Measurements from ENCODE around the gene S100A13. TPM values are rescaled to one million over a fixed set of nuclear protein-coding genes. Genes with fewer than 3 reads are reported as not detected.

S100A13 gene
- total RNA-seq, 6 experiments from 2014 or later: 162 to 225 (median 208) TPM

DNA sequence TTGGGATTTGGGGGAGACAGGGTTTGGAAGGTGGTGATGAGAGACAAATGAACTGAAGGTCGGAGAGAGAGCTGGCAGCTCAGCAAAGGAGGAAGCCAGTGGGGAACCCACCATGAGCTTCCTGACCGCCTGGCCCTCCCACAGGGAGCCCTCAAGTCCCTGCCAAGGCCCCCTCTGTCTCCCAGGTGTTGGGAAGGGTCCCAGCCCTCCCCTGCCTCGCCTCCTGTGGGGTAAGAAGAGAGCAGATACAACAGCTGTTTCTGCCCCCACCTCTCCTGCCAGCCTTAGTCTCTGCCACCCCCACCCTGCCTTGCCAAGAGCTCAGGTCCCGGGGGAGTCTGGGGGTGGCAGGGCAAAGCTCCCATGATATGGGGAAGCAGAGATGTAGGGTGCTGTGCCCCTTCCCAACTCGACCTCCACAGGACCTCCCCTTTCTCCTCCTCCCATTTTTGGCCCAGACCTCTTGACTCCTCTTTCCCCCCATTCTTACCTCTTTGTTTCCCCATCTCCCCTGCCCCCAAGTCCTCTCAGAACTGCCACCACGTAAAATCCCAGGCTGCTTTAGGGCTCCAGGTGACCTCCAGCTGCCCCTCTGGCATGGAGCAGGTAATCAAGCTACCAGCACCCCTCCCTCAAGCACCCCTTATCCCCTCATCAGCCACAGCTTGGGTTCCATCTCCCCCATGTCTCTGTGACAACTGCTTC, 1.5 kb upstream of the S100A13 start:
- Mint-ChIP-seq H3K27ac (no peak overlapping the region; the same call in 1 of the 2 replicates), H3K4me3 (no peak overlapping the region), H3K4me1 (ENCODE audit: low read depth) (peaks cover 77% of the 10 kb centered on the region), H3K9me3 (peaks cover 4% of the 10 kb centered on the region; the same call in 1 of the 2 replicates), H3K36me3 (ENCODE audit: low read depth) (peaks cover 40% of the 10 kb centered on the region), H3K27me3 (ENCODE audit: insufficient read depth) (peaks cover 6% of the 10 kb centered on the region)
- no peak for DNase-seq
- TF ChIP-seq, protein P1, sequence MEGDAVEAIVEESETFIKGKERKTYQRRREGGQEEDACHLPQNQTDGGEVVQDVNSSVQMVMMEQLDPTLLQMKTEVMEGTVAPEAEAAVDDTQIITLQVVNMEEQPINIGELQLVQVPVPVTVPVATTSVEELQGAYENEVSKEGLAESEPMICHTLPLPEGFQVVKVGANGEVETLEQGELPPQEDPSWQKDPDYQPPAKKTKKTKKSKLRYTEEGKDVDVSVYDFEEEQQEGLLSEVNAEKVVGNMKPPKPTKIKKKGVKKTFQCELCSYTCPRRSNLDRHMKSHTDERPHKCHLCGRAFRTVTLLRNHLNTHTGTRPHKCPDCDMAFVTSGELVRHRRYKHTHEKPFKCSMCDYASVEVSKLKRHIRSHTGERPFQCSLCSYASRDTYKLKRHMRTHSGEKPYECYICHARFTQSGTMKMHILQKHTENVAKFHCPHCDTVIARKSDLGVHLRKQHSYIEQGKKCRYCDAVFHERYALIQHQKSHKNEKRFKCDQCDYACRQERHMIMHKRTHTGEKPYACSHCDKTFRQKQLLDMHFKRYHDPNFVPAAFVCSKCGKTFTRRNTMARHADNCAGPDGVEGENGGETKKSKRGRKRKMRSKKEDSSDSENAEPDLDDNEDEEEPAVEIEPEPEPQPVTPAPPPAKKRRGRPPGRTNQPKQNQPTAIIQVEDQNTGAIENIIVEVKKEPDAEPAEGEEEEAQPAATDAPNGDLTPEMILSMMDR (IDR thresholded peaks at IDR 0.05): no peak

DNA sequence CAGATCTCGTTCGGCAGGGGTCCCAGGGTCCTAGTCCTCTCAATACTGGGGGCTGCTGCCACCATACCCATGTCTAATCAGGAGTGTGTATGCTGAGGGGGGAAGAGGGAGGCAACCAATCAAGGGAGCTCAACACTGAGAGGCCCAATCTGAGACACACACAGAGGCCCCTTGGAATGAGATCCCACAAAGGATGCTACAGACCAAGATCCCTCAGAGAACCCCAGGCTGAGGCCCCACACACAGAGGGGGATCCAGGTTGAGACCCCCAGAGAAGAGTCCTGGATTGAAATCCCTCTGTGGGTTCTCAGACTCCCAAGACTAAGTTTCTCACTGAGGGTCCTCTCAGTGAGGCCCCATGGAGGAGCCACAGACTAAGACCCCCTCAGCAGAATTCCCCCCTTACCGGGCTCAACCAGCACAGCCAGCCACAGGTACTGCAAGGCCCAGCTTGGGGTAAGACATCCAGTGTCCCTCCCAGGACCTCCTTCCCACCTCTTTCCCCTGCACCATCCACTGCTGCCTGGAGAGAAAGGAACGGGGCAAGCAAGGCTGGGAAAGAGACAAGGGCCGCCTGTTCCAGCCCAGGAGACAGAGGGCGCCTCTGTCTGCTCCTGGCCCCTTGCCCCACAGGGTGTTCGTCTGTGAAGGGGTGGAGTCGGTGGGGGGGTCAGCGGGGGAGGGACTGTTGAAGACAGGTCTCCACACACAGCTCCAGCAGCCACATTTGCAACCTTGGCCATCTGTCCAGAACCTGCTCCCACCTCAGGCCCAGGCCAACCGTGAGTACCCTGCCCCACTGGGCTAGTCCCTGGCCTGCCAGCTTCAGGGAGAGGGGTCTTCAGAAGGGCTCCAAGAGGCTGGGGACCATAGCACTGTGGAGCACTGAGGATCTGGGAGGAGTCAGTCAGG, 666 bp upstream of the S100A13 start, which contains the start of gene S100A1:
Gene S100A1 (plus strand): TSS at position 720 of the 912 bp plus-strand sequence. CDS start 2,088 bp downstream, outside the sequence.
- TF ChIP-seq, protein P1 (IDR thresholded peaks at IDR 0.05): peak; percentile 15
- H3K36me3 Mint-ChIP-seq (ENCODE audit: low read depth): peaks cover 36% of the 10 kb centered on the region
- no peak for DNase-seq
- H3K4me3 Mint-ChIP-seq: peak within 1 kb of the TSS; percentile 97
- peaks cover 6% of the 10 kb centered on the region for H3K27me3 Mint-ChIP-seq (ENCODE audit: insufficient read depth)
- peaks cover 74% of the 10 kb centered on the region for H3K4me1 Mint-ChIP-seq (ENCODE audit: low read depth)
- H3K9me3 Mint-ChIP-seq: no peaks in the 10 kb centered on the region
- peak within 1 kb of the TSS; percentile 100 for H3K27ac Mint-ChIP-seq

DNA sequence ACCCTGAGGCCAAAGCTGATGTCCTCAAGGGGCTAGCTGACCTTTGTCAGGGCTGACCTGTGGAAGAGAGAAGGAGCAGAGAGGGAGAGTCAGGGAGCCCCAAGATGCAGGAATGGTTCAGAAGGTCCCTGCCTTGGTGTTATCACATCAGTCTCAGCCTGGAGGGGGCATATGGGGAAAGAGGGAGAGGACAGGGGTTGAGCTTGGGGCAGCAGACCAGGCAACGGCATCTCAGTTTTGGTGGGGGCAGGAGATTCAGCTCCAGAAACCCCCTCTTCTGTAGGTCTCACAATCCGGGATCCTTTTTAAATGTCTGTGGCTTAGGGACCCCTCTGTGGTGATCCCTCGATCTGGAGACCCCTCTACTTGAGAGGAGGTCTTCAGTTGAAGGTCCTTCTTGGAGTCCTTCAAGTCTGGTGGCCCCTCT, 815 bp downstream of the S100A13 start:
- H3K36me3 Mint-ChIP-seq (ENCODE audit: low read depth): peaks cover 34% of the 10 kb centered on the region
- H3K27me3 Mint-ChIP-seq (ENCODE audit: insufficient read depth): peaks cover 6% of the 10 kb centered on the region
- peak overlapping the region; percentile 97 for H3K4me3 Mint-ChIP-seq
- H3K27ac Mint-ChIP-seq: peak overlapping the region; percentile 100
- TF ChIP-seq, protein P1 (IDR thresholded peaks at IDR 0.05): no peak
- no peak for DNase-seq
- peaks cover 61% of the 10 kb centered on the region for H3K4me1 Mint-ChIP-seq (ENCODE audit: low read depth)
- no peaks in the 10 kb centered on the region for H3K9me3 Mint-ChIP-seq

DNA sequence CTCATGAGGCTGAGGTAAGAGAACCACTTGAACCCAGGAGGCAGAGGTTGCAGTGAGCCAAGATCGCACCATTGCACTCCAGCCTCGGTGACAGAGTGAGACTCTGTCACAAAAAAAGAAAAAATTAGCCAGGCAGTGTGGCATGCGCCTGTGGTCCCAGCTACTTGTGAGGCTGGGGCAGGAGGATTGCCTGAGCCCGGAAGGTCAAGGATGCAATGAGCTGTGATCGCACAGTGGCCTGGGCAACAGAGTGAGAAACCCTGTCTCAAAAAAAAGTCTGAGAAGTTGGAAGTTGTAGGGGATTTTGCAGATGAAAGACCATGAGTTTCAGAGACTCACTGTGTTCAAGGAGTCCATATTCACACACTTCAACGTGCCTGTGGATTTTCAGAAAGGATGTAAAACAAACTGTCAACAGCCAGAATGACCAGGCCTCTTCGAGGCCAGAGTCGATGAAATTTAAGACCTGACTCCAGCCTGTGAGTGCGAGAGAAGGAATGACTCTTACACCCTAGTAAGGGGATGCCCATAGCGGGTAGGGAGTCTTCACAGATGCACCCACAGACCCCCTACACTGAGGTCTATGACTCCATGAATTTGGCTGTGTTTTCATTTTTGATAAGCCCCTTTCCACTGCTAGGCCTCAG, 2.2 kb downstream of the S100A13 start:
- H3K27ac Mint-ChIP-seq: peak overlapping the region; percentile 43
- DNase-seq: no peak

DNA sequence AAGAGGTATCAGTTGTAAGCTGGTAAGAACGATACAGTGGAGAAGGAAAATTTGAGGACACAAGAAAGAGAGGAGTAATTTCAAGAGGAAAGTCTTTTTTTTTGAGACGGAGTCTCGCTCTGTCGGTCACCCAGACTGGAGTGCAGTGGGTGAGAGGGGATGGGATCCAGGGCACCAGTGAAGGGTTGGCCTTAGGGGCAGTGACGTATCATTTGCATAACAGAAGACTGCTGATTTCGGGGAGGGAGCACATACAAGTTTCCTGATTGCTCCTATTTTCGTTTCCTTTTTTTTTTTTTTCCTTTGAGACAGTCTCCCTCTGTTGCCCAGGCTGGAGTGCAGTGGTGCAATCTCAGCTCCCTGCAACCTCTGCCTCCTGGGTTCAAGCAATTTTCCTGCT, 4.2 kb downstream of the S100A13 start:
- H3K27ac Mint-ChIP-seq: no peak overlapping the region; the same call in 1 of the 2 replicates
- H3K4me1 Mint-ChIP-seq (ENCODE audit: low read depth): peaks cover 53% of the 10 kb centered on the region
- DNase-seq: no peak
- H3K27me3 Mint-ChIP-seq (ENCODE audit: insufficient read depth): peaks cover 7% of the 10 kb centered on the region
- H3K36me3 Mint-ChIP-seq (ENCODE audit: low read depth): peaks cover 44% of the 10 kb centered on the region
- H3K4me3 Mint-ChIP-seq: no peak overlapping the region
- no peaks in the 10 kb centered on the region for H3K9me3 Mint-ChIP-seq
- TF ChIP-seq, protein P1 (IDR thresholded peaks at IDR 0.05): no peak

More for the DNA sequence above, 2.2 kb downstream of the S100A13 start:
- H3K4me3 Mint-ChIP-seq: peak overlapping the region; percentile 97
- H3K27me3 Mint-ChIP-seq (ENCODE audit: insufficient read depth): peaks cover 6% of the 10 kb centered on the region
- peaks cover 47% of the 10 kb centered on the region for H3K4me1 Mint-ChIP-seq (ENCODE audit: low read depth)
- no peaks in the 10 kb centered on the region for H3K9me3 Mint-ChIP-seq
- peaks cover 34% of the 10 kb centered on the region for H3K36me3 Mint-ChIP-seq (ENCODE audit: low read depth)
- TF ChIP-seq, protein P1 (IDR thresholded peaks at IDR 0.05): no peak
